Mucosa of gallbladder (tissue), 1 donor: ENCODE data around the gene FLVCR2. TPM values are rescaled to one million over a fixed set of nuclear protein-coding genes. Genes with fewer than 3 reads are reported as not detected.
"Not testable (repeated sequence)": the region's sequence is repeated elsewhere in the genome, so short reads cannot be mapped to it uniquely, and the experiment has no call there.

Experiments
- DNase-seq: peaks from one replicate; pipeline ENCODE4 v3.0.0-alpha.2; 2020; ENCODE audit warnings: low spot score
- total RNA-seq: library from RNA; stranded (reverse); gene quantifications from one replicate; pipeline ENCODE4 v1.2.1, GENCODE V29; 2021
- donor health status: DM: no; HTN: no; CAD: no.

Gene FLVCR2
- total RNA-seq, 1 donor from 2014 or later = 8.7 TPM

DNA sequence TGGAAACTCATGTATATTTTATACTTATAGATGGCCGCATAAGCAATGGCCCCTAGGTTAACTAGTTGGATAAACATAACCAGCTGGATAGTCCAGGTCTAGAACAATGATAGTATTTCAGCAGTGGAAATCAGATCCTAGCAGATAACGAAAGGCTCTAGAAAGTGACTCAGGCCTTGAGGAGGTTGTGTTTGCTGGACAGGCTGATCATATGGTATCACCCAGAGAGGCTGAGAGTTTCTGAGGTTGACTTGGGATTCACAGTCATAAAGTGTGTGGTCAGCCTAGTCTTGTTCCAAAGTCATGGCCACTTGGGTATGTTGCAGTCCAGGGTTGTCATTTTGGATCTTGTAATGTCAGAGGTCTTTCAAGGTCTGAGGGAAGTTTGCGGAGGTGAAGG, 16.8 kb downstream of the FLVCR2 start:
- no peak for DNase-seq

DNA sequence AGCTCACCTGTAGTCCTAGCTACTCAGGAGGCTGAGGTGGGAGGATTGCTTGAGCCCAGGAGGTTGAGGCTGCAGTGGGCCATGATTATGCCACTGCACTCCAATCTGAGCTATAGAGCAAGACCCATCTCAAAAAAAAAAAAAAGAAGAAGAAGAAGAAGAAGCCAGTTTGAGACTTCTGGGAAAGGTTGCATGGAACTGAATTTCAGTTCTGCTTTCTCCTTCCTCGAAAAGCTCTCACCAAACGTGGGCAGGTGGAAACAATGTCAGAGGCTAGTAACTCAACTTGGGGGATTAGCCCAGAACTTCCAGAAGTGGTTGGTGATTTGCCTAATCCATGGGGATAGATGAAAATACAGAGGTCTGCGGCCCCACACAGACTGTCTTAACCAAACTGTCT, 18.7 kb downstream of the FLVCR2 start:
- no peak for DNase-seq

DNA sequence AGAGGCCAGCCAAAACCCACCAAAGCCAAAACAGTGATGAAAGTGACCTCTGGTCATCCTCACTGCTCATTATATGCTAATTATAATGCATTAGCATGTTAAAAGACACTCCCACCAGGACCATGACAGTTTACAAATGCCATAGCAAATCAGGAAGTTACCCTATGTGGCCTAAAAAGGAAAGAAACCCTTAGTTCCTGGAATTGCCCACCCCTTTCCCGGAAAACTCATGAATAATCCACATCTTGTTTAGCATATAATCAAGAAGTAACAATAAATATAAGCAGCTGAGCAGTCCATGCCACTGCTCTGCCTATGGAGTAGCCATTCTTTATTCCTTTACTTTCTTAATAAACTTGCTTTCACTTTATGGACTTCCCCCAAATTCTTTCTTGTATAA, 21.7 kb downstream of the FLVCR2 start:
- DNase-seq = not testable (repeated sequence)

DNA sequence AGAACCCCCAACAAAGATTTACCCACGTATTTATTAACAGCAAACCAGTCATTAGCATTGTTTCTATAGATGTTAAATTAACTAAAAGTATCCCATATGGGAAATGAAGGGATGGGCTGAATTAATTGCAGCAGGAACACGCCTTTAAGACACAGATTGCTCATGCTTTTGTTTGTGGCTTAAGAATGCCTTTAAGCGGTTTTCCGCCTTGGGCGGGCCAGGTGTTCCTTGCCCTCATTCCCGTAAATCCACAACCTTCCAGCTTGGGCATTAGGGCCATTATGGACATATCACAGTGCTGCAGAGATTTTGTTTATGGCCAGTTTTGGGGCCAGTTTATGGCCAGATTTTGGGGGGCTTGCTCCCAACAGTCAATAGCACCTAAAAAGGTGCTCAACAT, 22.6 kb downstream of the FLVCR2 start:
- not testable (repeated sequence) for DNase-seq

DNA sequence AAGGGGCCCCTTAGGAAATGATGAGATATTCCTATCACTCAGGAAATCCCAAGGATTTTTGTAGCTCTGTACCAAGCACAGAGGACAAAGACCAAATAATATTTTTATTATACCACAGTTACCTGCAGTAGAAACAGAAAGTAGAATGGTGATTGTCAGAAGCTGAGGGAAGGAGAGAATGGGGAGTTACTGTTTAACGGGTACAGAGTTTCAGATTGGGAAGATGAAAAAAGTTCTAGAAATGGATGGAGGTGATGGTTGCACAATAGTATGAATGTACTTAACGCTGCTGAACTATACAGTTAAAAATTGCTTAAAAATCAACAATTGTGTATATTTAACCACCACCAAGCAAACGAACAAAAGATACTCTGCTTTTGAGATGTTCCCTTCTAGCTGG, 24.1 kb downstream of the FLVCR2 start:
- no peak for DNase-seq

DNA sequence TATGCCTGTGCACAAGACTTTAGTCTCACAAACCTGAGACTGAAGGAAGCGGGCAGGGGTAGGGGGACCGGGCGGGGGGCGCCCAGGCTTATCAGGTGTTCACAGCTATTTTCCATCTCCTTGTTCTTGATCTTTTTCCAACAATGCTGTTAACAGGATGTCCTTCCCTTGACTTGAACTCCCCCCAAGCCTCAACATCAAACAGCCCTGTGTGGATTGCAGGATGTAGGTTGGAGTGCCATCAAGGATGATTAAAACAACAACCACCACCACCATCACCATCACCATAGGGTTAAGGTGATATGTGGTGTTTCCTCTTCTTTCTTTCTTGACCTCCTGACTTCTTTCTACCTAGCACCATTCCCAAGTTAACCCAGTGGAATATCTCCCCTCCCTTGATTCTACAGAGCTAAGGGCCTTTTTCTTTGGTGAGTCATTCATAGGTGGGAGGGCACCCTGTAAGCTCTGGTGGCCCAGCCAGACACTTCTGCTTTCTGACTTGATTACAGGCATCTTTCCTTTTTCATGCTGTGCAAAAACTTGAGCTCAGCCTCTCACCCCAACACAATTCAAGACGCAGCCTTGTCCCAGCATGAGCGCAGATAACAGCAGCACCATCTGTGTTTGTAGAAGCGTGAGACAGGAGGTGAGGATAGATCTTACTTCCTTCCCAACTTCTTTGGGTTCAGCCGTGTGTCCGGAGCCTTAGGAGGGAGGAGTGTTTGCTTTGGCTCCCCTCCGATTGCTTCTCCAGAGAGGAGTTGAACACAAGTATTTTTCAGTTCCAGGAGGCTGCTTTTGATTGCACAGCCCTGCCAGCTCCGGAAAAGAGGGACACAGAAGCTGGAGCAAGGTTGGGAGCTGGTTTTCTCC, 26.8 kb downstream of the FLVCR2 start:
- DNase-seq = peak; percentile 19

DNA sequence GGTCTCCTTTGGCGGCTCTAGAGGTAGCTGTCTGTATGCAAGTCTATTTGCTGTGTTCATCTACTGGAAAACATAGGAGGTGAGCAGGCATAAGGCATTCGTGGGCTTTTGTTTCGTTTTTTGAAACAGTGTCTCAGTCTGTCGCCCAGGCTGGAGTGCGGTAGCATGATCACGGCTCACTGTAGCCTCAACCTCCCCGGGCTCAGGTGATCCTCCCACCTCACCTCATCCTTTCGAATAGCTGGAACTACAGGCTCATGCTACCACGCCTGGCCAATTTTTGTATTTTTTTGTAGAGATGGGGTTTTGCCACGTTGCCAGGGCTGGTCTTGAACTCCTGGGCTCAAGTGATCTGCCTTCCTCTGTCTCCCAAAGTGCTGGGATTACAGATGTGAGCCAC, 27.5 kb downstream of the FLVCR2 start:
- DNase-seq = no peak

DNA sequence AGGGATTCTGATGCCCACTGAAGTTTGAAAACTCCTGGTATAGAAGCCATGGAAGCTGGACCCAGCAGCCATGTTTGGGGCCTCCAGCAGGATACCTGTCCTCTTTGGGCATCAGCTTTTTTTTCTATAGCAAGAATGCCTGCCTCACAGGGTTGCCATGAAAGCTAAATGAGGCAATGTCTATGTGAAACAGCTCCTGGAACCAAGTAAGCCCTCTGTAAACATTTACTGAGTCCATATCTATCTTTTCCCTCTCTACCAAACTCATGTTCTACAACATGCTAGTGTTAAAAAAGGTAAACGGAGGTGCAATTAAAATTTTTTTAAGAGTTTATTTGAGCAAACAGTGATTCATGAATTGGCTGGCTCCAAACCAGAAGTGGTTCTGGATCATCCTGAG, 28.6 kb downstream of the FLVCR2 start:
- no peak for DNase-seq

DNA sequence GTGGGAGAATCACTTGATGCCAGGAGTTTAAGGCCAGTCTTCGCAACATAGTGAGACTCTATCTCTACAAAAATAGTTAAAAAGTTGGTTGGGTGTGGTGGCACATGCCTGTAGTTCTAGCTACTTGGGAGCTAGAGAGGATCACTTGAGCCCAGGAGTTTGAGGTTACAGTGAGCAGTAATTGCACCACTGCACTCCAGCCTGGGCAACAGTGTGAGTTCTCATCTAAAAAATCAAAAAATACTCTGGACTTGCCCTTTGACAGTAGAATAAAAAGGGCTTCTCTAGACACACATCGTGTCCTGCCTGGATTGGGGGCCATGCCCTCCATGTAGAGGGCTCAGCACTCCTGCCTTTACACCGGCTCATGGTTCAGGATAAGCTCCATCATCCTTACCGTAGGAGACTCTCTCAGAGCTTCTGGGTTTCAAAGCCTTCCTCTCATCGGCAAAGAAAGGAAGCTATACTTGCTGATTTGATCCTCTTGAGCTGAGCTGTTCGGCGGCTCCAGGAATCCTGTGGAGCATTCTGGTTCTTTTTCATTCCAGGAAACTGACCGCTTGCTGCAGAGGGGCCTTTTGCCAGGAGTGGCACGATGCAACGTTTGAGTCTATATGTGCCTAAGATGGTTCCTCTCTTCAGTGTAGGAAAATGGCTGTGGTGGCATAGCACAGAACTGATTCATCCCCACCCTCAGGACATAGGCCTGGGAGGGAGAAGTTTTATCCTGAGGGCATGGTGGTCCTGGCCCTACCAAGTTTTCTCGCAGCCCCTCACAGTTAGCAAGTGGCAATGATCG, 29.6 kb downstream of the FLVCR2 start:
- no peak for DNase-seq

DNA sequence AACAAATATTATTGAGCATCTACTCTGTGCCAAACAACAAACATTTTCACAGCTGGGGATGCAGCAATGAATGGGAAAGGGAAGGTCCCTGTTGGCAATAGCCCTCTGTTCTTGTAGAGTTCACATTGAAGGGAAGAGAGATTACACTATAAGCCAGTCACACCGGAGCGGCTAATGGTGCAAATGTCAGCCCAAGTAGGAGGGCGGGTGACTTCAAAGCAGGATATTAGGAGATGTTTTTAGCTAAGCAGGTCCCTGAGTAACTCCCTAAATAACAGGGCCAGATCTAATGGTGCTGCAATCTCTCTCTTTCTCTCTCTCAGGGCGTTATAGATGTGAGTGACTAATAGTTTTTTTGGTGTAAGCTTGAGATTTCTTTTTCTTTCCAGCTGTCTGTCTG, 30.7 kb downstream of the FLVCR2 start:
- DNase-seq = no peak

DNA sequence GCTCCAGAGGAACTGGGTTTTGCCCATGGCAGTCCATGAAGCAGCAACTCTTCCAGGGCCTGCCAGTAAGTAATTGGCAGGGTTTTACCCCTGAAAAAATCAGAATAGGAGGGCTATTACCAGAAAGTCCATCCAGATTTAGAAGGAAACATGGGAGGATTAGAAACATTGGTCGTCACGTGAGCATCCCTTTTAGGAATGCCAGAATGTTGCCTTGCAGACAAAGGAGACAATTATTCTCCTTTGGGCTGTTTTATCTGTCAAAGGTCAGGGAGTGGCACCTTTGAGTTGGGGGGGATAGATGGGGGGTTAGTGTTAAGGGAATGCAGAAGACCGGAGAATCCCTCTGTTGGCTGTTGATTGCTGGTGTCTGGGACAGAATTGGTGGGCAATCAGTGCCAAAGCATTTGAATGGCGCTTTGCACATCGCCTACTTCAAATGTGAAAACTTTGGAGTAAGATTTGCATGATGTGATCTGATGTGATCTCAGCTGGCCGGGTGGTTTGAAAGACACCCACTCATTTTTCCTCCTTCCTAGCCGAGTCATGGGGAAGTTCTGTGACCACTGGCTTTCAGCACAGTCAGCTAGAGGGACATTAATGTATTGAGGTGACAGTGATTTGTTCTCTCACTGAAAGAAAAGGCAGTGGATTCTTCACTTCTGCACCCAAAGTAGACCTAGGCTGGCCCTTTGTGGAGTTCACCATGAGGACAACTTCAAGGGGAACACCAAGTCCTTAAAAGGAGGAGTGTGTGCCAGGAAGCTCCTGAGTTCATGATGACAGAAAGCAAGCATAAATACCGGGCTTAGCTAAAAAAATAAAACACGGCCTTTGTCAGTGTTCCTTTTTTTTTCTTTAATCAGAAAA, 31.4 kb downstream of the FLVCR2 start:
- DNase-seq = no peak

DNA sequence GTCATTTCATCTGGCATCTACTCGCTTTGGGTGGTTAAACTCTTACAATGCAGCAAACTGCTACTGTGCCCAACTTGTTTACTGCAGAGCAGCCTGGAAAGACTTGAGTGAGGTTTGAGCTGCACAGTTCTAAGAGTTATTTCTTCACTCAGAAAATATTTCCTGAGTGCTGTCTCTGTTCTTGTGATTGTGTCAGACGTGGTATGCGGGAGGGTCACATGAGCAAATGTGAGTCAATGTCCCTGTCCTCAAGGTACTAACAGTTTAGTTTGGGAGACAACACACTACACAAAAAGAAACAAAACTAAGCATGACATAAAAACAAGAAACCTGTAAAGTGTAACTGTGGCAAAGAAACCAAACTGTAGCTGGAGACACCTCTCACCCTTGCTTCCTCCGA, 32.4 kb downstream of the FLVCR2 start:
- no peak for DNase-seq

DNA sequence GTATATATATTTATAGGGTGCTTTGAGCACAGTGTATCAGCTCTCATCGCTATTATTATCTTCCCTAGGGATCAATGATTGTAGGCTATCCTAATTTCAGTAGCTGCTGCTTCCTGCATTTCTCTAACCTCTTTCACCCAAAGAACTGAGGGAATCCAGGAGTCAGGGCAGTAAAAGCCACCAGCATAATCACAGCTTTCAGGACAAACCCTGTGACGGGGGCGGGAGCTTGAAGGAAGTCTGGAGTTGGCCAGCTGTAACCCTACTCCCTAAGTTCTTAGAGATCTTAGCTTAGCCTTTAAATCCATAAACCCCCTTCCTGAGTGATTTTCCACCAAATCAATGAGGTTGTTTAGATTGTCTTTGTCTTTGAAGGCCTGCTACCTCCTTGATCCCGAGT, 33.7 kb downstream of the FLVCR2 start:
- DNase-seq = no peak

DNA sequence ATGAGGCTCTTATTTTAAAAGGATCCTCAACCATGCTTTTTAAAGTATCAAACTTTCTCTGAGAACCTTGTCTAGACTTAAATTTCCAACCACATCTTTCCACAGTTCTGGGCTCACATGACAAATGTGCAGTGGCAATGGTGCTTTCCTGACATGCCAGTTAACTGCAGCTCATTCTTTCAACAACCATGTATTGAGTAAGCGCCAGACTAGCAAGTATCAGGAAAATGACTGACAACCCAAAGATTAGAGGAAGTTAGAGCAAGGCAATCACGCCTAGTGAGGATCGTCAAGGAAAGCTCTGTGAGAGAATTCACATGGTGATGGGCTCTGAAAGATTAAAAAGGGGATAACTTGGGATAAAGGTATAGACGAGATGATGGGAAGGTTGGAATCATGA, 35.8 kb downstream of the FLVCR2 start:
- no peak for DNase-seq

DNA sequence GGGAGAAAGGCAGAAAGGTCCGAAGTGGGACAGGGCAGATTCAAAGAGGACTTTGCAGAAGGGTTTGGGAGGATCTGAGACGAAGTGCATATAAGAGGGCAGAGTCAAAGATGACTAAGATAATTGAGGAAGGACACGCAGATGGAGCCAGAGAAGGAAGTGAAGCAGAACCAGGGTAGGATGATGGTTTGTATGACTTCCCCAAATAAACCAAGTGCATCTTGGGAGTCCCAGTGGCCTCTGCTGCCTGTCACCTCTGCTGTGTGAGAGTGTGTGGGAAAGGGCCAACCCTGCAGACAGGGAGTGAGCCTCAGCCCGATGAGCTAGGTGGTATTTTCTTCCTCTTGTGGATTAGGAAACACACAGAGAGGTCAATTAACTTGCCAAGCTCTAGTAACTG, 36.8 kb downstream of the FLVCR2 start:
- no peak for DNase-seq

DNA sequence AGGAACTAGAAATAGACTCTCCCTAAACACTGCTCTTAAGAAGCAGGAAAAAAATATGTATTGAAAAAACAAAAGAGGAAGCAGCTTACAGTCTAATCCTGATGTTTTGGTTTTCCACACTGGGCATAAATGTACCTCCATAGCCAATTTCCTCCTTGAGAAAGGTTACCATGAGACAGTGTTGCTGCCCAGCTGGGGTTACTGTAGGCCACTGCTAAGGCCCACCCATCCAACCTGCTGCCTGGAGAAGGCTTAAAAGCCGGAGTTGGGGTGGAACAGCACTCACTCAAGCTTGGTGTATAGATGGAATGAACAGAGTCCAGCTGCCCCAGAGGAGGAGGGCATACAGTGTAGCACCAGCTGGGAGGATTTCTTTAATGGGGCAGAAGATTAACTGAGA, 41.1 kb downstream of the FLVCR2 start:
- no peak for DNase-seq

DNA sequence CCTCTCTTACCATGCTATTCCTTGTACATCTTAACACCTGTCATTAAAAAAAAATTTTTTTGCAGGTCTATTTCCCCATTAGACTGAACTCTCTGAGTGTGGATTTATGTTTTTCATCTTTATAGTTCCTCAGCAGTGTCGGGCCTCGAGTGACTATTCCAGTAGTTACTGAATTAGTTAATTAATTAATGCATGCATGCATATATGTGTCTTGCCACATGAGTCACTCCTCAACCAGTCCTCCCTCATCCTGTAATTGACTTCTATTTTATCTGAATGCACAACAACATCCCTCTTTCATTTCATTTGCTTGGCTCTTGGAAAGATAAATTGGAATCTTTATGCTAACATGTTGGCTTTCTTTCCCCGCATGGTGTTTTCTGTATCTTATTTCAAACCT, 46.6 kb downstream of the FLVCR2 start:
- no peak for DNase-seq

DNA sequence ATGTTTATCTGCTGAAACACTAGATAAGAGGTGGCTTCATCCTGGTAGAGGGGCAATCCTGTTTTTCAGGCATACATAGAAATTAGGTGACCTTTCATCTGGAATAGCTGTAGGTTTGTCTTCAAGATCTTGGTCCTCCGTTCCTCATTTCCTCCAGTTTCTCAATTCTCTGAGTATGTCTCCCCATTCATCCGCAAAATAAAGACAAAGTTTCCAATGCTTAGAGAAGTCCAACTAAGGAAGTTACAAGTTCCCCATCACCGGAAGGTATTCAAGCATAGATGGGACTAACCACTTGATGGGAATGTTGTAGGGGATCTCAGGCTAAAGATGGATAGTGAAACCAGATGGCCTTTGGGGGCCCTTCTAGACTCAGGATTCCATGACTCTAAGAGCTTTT, 48.0 kb downstream of the FLVCR2 start:
- DNase-seq = no peak

DNA sequence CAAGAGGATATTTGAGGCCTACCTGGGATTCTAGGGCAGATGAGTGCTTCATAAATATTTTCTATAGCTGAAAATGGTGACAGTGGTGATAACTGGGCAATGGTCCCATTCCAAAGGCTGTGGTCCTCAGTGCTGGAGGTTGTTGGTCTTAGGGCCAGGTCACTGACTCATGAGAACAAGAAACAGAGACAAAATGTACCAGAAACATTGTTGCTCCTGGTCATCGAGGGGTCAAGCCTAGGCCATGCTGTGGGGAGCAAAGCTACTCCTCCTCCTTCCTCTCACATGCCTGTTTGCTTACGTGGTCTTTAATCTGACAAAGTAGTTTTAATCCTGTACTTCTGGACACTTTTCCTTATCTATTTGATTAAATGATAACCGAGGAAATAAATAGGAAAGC, 48.4 kb downstream of the FLVCR2 start:
- no peak for DNase-seq

DNA sequence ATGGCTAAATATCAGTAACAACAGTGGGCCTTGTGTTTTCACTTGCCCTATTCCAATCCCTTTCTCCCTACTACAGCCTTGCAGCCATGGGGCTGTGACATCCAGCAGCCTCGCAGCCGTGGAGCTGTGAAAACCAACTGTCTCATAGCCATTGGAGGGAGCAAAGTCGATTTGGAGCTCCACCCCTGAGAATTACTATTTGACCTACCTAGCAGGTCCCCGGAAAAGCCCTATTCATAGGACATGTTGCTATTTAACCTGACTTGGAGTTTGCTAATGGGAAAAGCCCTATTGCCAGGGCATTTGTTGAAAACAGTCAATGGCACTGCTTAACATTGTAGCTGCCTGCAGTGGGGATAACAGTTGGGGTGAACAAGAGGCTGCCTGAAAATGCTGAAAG, 49.0 kb downstream of the FLVCR2 start:
- DNase-seq = peak; percentile 20

DNA sequence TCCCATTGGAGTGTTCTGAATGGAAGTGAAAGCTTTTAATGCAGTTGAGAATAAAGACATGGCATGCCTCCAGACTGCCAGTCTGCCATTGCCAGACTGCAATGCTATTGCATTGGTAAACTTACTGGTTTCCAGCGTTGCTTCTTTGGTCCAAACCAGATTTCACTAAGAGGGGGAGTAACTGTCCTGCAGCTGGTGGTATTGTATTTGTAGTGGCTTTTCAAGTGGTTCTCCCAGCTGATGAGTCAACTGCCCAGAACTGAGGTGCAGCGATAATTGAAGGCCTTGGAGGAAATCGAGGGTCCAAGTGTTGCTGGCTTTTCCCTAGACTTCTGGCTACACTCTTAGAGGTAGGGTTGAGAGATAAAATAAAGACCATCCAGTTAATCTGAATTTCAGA, 50.4 kb downstream of the FLVCR2 start:
- DNase-seq = no peak
